NB4 (cell line): ENCODE results near the gene APOL4.

Source experiments
- DNase-seq: peaks from one replicate; pipeline ENCODE4 v3.0.0; 2010; ENCODE audit warnings: low read depth
- H3K4me3 ChIP-seq: one replicate; pipeline ENCODE4 v1.5.1; 2011; ENCODE audit warnings: mild to moderate bottlenecking, low read depth, low read length, moderate library complexity
- MAX ChIP-seq: IDR thresholded peaks from 2 replicates; pipeline ENCODE4 v1.6.1; 2011; ENCODE audit warnings: low read depth, low read length
- MYC ChIP-seq: IDR thresholded peaks from 2 replicates; pipeline ENCODE4 v1.6.1; 2011; ENCODE audit warnings: low read depth, low read length
- POLR2A ChIP-seq: IDR thresholded peaks from 2 replicates; pipeline ENCODE4 v1.6.1; 2011; ENCODE audit warnings: mild to moderate bottlenecking; ENCODE audit not compliant: insufficient read length; ENCODE audit errors: extremely low read depth
- TF ChIP-seq, protein P1 (sequence below): IDR thresholded peaks from one replicate; pipeline ENCODE4 v1.5.1; 2012; ENCODE audit warnings: low read depth, low read length

Gene APOL4

DNA sequence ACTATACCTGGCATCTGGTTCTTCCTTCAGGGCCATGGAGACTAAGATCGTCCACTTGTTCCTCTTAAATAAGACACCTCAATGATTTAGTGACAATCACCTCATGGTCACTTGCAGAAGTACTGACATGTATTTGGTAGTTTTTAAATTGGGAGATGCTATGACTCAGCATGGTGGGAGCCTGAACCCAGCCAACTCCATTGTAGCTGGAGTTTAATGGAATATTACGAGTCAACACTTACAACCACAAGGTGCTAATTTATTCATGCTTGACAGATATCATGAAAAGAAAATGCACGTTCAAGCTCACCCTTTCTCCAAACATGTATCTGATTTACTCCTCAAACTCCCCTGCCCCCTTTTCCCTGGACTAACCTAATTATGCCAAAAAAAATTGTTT lies 24.4 kb downstream of the APOL4 start:
- DNase-seq: no peak
- H3K4me3 ChIP-seq: no peak overlapping the region
- TF ChIP-seq MYC: no peak
- TF ChIP-seq POLR2A: no peak
- TF ChIP-seq MAX: no peak
- TF ChIP-seq, protein P1, sequence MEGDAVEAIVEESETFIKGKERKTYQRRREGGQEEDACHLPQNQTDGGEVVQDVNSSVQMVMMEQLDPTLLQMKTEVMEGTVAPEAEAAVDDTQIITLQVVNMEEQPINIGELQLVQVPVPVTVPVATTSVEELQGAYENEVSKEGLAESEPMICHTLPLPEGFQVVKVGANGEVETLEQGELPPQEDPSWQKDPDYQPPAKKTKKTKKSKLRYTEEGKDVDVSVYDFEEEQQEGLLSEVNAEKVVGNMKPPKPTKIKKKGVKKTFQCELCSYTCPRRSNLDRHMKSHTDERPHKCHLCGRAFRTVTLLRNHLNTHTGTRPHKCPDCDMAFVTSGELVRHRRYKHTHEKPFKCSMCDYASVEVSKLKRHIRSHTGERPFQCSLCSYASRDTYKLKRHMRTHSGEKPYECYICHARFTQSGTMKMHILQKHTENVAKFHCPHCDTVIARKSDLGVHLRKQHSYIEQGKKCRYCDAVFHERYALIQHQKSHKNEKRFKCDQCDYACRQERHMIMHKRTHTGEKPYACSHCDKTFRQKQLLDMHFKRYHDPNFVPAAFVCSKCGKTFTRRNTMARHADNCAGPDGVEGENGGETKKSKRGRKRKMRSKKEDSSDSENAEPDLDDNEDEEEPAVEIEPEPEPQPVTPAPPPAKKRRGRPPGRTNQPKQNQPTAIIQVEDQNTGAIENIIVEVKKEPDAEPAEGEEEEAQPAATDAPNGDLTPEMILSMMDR: no peak

GRCh38 chr22:36175892-36176291 lies 25.7 kb downstream of the APOL4 start:
- TF ChIP-seq MAX: no peak
- TF ChIP-seq, protein P1: no peak
- no peak overlapping the region for H3K4me3 ChIP-seq
- DNase-seq: no peak

DNA sequence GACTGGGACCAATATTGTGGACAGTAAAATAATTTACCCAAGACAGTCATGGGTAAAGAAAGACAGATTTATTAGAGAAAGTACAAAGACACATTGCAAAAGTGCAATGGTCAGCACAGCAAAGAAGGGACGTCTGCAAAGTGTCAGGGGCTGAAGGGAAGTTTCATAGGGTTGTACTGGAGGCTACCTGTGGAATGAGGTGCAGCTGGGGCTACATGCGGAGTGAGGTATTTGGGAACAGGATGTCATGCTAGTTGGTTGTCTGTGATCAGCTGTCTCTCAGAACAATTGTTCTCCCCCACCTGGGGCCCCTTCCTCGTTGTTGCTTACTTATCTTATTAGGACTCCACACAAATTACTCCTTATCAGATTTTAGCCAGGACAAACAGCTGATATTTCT lies 29.7 kb downstream of the APOL4 start:
- H3K4me3 ChIP-seq: no peak overlapping the region
- DNase-seq: no peak
- TF ChIP-seq POLR2A: no peak
- TF ChIP-seq MYC: no peak
- TF ChIP-seq MAX: no peak
- TF ChIP-seq, protein P1: no peak

- DNase-seq: no peak
- no peak overlapping the region for H3K4me3 ChIP-seq
- TF ChIP-seq MYC (no peak), POLR2A (no peak), MAX (no peak)
- TF ChIP-seq, protein P1: no peak
Observed at GRCh38 chr22:36166518-36167220, 34.9 kb downstream of the APOL4 start.

DNA sequence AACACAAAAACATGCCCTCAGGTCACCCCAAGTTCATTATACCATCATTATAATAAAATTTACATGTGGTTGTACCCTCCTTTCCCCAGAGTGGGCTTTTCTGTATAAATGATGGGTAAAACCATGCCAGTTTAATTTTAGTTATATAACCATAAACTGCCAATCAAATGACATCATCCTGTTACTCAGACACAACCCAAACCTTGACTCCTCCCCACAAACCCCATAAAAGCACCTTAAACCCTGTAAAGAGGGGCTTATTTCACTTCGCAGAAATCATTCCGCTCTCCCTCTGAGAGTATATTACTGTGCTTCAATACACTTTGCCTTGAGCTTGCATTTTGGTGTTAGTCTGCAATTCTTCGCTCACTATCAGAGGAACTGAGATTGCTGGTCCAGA lies 35.5 kb downstream of the APOL4 start:
- TF ChIP-seq MAX (no peak), POLR2A (no peak), MYC (no peak)
- TF ChIP-seq, protein P1: no peak
- no peak overlapping the region for H3K4me3 ChIP-seq
- no peak for DNase-seq

DNA sequence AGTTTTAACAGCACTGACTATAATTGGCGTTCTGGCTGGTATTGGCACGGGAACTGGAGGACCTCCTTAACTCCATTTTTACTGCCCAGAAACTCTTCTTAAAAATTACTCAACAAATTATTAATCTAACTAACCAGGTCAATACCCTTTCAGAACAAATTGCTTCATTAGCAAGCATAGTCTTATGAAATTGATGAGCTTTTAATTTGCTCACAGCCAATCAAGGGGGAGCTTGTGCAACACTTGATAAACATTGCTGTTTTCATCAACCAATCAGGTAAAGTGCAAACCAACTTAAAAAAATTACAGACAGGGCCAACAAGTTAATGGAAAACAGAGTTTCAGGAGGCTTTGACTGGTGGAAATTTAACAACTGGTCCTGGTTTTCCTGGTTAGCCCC lies 36.5 kb downstream of the APOL4 start:
- no peak for DNase-seq
- H3K4me3 ChIP-seq: no peak overlapping the region

More for the DNA sequence above, 36.5 kb downstream of the APOL4 start:
- TF ChIP-seq POLR2A (no peak), MYC (no peak), MAX (no peak)
